A549 (cell line): ENCODE results near the gene TEX53.

Experiments
- CHD4 ChIP-seq: fragments of 200-600 bp; sonication (generic); IDR thresholded peaks from 2 replicates; pipeline ENCODE4 v1.6.1; 2016; ENCODE audit warnings: antibody characterized with exemption, mild to moderate bottlenecking, borderline replicate concordance
- POLR2A ChIP-seq: IDR thresholded peaks from 2 replicates; pipeline ENCODE4 v1.6.1; 2012; ENCODE audit warnings: mild to moderate bottlenecking, low read length
- RAD21 ChIP-seq, 2 experiments: fragments of >200 bp in 1 of 2; sonication (Bioruptor Twin) in 1 of 2; formaldehyde crosslinking in 1 of 2; IDR thresholded peaks in 1 of 2; conservative IDR thresholded peaks in 1 of 2; 2 replicates in 1 of 2; 3 replicates in 1 of 2; pipeline ENCODE4 v1.6.1; 2012 to 2018; ENCODE audit warnings: inconsistent platforms in 1 of 2
- TFCP2L1 ChIP-seq: fragments of 250-450 bp; sonication (Bioruptor Pico); IDR thresholded peaks from 2 replicates; pipeline ENCODE4 v1.5.0; 2021; ENCODE audit warnings: mild to moderate bottlenecking
- TP53 ChIP-seq: fragments of 250-450 bp; sonication (Bioruptor Pico); IDR thresholded peaks from 2 replicates; pipeline ENCODE4 v1.5.0; 2021; ENCODE audit warnings: mild to moderate bottlenecking, moderate library complexity
- TF ChIP-seq, protein P1 (sequence below): fragments of >200 bp; sonication (Bioruptor Twin); formaldehyde crosslinking; IDR thresholded peaks from 3 replicates; pipeline ENCODE4 v1.5.1; 2016

DNA sequence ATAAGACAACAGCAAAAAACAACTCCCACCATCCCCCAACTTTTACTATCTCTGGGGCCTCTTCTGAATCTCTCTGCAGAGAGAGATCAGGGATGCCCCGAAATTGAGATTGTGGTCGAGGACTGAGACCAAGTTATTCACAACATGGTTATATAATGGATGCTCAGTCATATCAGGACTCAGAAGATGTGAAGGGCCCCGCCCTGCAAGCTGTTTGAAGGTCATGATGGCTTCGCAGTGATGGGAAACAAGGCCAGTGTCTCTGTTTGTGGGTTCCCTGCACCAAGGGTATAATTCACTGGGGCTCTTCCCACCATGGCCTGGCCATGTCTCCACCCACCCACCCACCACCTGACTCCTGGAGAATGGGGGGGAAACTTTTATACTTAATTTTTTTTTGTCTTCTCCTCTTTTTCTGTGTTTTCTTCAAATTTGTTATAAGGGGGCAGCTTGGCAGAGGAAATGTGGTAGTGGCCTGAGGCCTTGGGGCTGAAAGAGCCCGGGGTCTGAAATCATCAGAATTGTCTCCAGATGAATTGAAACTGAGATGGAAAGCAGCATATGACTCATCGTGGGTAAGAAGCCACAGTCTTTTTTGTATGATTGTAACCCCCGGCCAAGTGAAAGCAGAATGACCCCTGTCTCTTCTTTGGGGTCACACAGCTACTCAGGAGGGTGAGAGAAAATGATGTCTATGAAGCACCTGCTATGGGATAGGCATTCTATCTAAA, 39.4 kb upstream of the TEX53 start:
- TF ChIP-seq CHD4 (no peak), TP53 (CRISPR knock-in tag) (no peak), RAD21 (conservative IDR thresholded peaks at IDR 0.05 in 1 of 2, IDR thresholded peaks at IDR 0.05 in 1 of 2) (no peak), POLR2A (no peak), TFCP2L1 (CRISPR knock-in tag) (no peak)
- TF ChIP-seq, protein P1, sequence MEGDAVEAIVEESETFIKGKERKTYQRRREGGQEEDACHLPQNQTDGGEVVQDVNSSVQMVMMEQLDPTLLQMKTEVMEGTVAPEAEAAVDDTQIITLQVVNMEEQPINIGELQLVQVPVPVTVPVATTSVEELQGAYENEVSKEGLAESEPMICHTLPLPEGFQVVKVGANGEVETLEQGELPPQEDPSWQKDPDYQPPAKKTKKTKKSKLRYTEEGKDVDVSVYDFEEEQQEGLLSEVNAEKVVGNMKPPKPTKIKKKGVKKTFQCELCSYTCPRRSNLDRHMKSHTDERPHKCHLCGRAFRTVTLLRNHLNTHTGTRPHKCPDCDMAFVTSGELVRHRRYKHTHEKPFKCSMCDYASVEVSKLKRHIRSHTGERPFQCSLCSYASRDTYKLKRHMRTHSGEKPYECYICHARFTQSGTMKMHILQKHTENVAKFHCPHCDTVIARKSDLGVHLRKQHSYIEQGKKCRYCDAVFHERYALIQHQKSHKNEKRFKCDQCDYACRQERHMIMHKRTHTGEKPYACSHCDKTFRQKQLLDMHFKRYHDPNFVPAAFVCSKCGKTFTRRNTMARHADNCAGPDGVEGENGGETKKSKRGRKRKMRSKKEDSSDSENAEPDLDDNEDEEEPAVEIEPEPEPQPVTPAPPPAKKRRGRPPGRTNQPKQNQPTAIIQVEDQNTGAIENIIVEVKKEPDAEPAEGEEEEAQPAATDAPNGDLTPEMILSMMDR = no peak
